A549 treated with AZD9567 at 1 μM for 4 hours (cell line): ENCODE measurements around the gene ZNF107. TPM values are rescaled to one million over a fixed set of nuclear protein-coding genes. Genes with fewer than 3 reads are reported as not detected.

Experiments
- total RNA-seq: library from RNA; stranded (reverse); fragments of 200-300 nt; extraction: Qiagen RNA extraction; gene quantifications from 5 replicates; pipeline ENCODE4 v1.2.3, GENCODE V29; 2022; ENCODE audit not compliant: insufficient read depth

The ZNF107 gene
- 2.4 to 3.0 TPM (median 2.7 TPM) in 5 replicates for total RNA-seq

DNA sequence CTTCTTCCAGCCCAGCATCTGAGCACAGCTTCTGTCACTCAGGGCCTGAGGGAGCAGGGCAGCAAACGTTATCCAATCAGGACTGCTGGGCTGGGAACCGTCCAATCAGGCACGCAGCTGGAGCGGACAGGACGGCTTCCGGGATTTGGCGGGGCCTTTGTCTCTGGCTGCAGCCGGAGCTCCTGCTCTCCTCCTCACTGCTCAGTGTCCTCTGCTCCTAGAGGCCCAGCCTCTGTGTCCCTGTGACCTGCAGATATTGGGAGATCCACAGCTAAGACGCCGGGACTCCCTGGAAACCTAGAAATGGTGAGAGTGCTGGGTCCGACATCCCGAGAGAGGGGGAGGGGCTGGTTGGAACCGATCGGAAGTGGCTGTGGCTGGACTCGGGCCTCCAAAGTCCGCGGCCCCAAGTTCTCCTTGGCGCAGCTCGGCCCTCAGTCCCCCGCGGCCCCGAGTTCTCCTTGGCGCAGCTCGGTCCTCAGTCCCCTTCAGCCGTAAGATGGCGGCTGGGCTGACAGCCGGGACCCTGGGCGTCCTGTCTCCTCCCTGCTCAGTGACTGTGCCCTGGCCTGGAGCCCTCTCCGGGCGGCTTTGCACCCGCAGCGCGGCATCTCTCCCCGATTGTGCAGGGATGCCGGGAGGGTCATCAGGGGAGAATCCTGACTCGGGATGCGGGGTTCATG, at the start of gene ZNF107:
ZNF107 (plus strand) TSS at position 154 of the 683 bp plus-strand sequence; CDS start at position 304, 150 bp downstream.

Other genes starting within 250 kb of the ZNF107 start
- 0.86 to 3.2 TPM (median 3.0 TPM) in 5 replicates for gene ZNF680, start 103.1 kb upstream of the ZNF107 start, total RNA-seq
- gene ZNF138, start 128.3 kb downstream of the ZNF107 start, total RNA-seq = 1.4 to 3.8 TPM (median 3.4 TPM) in 5 replicates
- 1.8 to 3.3 TPM (median 2.3 TPM) in 5 replicates for gene ZNF273, start 237.1 kb downstream of the ZNF107 start, total RNA-seq